HG02623 (cell line): ENCODE data around the gene DNAH12.

Experiments used
- ATAC-seq: cut with Tn5 transposase; IDR thresholded peaks from one replicate; pipeline ENCODE4 v1.9.1; 2021; ENCODE audit warnings: moderate library complexity; ENCODE audit not compliant: unreplicated experiment

DNAH12 gene

DNA sequence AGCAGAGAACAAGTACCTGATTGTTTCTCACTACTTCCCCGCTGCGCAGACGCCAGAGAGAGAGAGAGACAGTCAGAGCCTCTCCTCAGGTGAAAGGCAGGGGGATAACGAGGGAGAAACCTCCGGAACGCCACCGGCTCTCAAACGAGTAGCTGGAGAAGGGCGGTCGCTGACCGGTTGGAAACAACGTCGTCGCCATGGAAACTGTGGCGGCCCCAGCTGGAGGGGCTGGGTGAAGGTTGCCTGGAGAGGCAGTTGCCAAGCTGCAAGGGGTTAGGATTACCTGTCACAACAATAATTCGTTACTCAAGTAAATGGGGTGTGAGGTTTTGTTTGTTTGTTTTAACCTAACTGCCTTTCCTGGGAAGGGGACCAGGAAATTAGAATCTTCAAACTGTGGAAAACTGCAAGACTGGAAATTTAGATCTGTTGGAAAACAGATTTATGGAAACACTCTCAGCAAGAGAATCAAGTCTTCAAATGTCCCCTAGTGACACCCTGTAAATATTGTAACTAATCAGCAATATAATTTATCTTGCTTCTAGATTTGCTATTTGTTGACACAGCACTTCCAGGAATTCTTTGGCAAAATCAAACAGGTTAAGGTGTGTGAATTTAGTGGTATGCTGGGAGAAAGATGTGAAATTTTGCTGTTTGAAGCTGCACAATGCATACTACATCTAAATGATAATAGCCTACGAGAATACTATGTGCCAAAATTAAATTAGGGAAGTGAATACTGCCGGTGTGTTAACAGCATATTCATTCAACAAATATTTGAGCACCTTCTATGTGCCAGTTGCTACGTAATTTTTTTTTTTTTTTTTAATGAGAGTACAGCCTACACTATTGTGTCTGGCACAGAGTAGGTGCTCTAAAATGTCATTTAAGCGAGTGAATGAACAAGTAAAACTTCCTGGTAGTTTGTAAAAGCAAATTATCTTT is at the start of gene DNAH12:
DNAH12 (minus strand) TSS at position 164 of the 945 bp plus-strand sequence. CDS start 1,474 bp downstream, outside the sequence.
- no peak for ATAC-seq

DNA sequence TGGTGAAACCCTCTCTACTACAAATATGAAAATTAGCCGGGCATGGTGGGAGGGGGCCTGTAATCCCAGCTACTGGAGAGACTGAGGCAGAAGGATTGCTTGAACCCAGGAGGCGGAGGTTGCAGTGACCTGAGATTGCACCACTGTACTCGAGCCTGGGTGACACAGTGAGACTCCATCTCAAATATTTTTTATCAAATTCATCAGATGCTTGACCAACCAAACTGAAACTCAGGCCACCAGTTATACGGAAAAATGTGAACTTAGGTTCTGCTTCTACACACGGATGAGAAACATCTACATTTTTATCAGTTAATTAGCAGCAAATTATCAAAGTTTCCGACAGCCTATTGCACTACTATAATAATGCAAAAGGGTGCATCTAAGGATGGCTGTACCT is 48.2 kb upstream of the DNAH12 start:
- no peak for ATAC-seq

DNA sequence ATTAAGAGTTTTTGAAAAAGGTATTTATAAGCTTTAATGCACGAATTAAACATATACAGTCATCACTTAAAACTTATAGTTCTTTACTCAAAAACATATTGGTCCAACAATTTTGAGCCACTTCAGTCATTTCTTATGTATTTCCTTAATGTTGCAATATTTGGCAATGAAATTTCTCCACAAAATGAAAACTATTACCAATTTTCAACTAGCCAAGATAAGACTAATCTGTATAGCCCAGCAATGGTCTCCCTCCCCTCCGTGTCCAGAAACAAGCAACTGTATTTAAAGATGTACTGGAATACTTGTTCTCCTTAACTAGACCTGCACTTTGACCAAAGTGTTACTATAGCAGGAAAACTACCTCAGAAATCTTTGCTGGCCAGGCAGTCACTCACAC is 43.8 kb upstream of the DNAH12 start:
- no peak for ATAC-seq

GRCh38 chr3:57586778-57587177 is 42.6 kb upstream of the DNAH12 start:
- no peak for ATAC-seq

- ATAC-seq = no peak
These were observed 39.4 kb upstream of the DNAH12 start for GRCh38 chr3:57583544-57583943.

- ATAC-seq = no peak
These were observed 38.5 kb upstream of the DNAH12 start for GRCh38 chr3:57582474-57583168.

GRCh38 chr3:57577801-57578200 is 33.7 kb upstream of the DNAH12 start:
- no peak for ATAC-seq

- ATAC-seq = no peak
These were observed 32.0 kb upstream of the DNAH12 start for GRCh38 chr3:57575966-57576626.

DNA sequence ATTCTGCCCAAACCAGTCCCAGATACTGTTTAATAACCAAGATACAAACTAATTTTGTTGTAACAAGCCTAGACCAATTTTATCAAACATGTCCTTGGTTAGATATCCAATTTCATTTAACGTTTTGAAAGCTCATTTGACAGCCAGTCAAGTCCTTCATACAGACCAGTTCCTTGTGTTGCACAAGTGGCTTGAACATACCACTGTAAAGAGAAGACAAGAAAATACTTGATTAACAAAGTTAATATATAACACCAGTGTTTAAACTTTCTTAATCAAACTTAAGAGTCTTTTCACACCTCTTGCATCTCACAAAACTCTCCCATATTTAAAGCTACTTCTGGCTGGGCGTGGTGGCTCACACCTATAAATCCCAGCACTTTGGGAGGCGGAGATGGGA is 28.0 kb upstream of the DNAH12 start:
- no peak for ATAC-seq

DNA sequence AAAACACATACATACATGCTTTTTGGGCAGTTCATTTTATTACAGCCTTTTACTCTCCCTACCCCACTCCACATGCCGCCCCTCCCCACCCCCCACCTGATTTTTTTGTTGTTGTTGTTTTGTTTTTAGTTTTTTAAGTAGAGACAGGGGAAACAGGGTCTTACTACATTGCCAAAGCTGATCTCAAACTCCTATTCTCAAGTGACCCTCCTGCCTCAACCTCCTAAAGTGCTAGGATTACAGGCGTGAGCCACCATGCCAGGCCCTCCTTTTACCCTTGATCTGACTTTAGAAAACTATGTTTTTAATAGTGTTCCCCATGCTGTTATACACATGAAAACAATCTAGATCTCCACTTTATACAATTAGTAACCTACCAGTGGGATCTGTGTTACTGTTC is 26.7 kb upstream of the DNAH12 start:
- ATAC-seq = no peak

DNA sequence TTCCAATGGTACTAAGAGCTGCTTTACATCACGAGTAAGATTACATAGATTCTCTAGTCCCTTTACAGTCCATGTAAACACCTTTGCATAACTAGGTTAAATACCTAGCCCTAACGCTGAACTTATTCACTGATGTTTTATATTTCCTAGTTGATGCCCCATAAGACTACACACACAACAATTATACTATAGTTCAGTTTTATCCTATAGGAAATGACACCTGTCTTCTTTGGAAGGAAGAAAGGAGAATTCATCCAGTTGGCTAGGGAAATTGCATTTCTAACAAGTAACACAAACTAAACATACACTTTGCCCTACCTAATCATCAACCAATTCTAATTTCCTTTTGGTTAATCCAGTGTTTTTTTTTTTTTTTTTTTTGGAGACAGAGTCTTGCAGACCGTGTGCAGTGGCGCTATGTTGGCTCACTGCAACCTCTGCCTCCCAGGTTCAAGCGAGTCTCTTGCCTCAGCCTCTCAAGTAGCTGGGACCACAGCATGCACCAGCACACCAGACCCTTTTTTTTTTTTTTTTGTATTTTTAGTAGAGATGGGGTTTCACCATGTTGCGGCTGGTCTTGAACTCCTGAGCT is 25.8 kb upstream of the DNAH12 start:
- ATAC-seq = no peak

- no peak for ATAC-seq
These were observed 15.4 kb upstream of the DNAH12 start for GRCh38 chr3:57559526-57559925.

DNA sequence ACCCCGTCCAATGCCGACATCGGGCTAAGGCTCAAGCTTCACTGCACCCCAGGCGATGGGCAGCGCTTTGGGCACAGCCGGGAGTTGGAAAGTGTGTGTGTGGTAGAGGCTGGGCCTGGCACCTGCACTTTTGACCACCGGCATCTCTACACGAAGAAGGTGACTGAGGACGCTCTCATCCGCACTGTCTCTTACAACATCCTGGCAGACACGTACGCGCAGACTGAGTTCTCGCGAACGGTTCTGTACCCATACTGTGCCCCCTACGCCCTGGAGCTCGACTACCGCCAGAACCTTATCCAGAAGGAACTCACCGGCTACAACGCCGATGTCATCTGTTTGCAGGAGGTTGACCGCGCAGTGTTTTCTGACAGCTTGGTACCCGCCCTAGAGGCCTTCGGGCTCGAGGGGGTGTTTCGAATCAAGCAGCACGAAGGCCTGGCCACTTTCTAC is 13.0 kb upstream of the DNAH12 start:
- no peak for ATAC-seq

- peak; percentile 20 for ATAC-seq
These were observed 12.4 kb upstream of the DNAH12 start for GRCh38 chr3:57556459-57557084.

DNA sequence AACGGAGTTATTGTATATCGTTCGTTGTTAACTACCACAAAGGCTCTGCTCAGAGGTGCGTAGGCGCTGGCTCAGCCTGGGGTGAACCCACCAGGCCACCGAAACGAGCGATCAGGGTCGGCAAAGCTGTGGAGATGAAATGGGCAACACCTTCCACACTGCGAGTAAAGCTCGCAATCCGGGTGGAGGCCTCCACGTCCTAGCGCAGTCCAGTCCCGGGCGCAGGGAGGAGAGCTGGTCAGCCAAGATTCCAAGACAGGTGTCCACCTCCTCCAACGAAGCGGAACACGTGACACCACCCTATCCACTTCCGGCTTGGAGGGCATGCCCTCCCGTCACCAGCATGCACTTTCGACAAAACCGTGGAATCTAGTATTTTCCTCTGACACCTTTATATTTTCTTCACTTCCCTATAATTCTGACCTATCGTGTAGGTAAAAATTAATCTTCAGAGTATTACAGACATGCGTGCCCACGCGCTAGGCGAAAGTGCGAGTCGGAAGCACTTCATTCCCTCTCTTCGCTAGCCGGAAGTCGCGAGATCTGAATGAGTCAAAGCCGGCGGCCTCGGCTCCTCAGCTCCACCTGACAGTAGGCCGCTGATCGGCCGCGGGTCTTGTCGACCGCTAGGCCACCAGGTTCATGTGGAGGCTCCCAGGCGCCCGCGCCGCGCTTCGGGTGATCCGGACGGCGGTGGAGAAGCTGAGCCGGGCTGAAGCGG is 11.8 kb upstream of the DNAH12 start, which contains the start of gene PDE12:
PDE12 (plus strand) TSS at position 537 of the 721 bp plus-strand sequence; CDS start at position 643, 106 bp downstream.
- peak; percentile 80 for ATAC-seq

DNA sequence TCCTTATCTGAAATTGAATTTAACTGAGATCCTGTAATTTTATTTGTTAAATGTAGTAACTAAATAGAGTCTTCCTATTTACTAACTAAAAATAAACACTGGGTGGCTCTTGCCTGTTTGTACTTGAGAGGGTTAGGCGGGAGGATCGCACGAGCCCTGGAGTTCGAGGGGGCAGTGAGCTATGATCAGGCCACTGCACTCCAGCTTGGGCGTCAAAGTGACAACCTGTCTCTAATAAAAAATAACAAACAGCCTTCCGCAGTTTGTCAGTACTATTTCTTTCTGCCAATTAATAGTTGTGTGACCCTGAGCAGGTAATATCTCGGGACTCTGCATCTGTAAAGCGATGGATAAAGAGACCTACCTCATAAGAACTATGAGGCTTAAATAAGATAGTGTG is 11.2 kb upstream of the DNAH12 start:
- no peak for ATAC-seq

DNA sequence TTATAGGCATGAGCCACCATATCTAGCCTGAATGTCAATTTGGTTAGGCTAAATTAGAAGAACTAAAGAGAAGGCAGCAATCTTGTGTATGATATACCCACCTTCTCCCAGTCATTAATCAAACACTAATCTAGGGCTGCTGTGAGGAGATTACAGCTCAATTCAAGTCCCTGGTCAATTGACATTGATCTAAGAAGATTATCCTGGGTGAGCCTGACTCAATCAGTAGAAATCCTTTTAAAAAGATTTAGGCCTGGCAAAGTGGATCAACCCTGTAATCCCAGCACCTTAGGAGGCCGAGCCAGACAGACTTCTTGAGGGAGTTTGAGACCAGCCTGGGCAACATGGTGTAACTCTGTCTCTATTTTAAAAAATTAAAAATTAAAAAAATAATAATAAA is 2.5 kb upstream of the DNAH12 start:
- no peak for ATAC-seq

DNA sequence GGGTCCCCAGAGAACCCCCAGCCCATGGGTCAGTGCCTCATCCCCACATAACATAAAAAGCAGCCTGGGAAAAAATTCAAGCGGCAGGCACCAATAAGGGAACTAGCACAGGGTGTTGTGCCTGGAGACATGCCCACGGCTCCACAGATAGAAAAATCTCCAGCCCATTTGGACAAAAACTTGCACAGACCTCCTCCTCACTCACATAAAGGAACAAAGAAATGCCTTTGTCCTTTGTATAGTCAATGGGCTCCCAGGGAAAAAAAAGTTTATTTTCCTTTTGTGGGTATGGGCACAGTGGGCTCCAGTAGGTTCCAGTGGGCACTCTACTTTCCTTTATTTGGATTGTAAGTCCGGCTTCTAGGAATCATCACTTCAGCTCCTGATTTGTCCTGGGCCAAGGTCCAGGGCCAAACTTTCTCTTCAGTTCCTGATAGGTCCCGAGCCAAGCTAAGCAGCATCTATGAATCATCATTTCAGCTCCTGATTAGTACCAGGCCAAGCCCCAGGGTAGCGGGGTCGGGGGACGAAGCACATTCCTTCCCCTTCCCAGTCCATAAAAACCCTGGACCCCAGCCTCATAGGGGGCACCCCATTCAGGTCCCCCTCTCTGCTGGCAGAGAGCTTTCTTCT is 1.6 kb upstream of the DNAH12 start:
- no peak for ATAC-seq

DNA sequence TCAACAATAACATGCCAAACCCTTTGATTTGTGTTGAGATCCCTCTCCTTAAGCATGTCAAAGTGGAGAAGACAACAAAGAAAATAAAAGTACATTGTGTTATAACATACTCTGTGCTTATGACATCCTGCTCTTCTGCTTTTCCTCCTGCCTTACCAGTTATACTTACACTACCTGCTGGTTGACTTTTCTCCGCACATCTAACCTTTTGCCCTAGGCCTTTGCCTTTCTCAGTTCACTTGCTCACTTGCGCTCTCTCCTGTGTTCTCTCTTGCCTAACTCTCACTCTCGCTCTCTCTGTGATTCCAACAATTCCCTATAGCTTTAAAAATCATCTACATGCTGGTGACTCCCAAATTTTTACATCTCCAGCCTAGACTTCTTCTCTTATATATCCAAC is 5.7 kb downstream of the DNAH12 start:
- no peak for ATAC-seq
